HG03460 (cell line): ENCODE measurements around the gene ERGIC3.

Experiments
- ATAC-seq: cut with Tn5 transposase; IDR thresholded peaks from one replicate; pipeline ENCODE4 v1.9.1; 2021; ENCODE audit not compliant: unreplicated experiment

Gene ERGIC3

DNA sequence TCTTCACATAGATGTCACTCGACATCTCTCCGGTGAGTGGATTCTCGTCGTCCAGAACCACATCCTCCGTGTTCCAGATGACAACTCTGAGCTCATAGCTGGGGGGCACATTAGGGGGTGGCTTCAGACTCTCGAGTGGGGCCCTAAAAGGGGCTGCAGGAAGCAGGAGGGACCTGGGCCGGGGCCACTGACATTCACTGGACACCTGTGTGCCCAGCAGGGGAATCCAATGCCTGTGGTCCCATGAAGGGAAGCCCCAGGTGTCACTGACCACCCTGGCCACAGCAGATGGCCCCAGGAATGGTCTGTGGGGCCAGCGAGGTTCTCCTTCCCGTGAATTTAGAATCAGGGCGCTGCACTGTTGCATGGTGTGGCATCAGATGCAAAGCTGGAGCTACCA is 18.7 kb downstream of the ERGIC3 start:
- no peak for ATAC-seq

DNA sequence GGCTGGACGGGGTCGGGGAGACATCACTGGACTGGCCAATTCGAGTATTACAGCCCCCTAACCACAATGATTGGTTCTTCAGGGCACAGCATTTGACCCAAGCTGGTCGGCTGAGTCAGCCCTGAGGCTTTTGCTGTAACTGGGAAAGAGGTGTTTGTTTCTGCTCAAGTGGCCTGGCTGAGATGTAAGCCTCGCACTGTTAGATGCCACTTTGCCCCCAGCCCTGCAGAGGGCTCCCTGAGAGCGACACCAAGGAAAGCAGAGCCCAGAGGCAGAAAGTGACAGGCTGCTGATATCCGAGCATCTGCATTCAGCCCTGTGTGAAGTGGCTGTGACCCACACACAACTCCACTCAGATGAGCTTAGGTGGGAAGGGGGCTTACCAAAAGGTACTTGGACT is 19.4 kb downstream of the ERGIC3 start:
- no peak for ATAC-seq

DNA sequence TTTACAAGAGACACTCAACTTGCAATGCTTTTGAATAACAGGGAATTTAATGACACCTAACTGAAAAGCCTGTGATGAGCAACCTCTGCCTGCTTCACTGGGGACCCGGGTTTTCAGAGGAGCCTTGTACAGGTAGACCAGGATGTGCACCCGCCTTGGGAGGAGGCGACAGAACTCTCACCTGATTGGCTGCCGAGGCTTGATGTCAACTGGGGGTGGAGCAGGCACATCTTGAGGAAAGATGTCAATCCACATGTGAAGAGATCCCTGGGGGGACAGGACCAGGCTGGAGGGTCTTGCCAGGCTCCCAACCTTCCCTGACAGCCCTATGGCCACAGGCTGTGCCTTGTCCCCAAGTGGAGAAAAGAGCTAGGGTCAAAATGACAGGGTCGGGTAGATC is 19.8 kb downstream of the ERGIC3 start:
- no peak for ATAC-seq

DNA sequence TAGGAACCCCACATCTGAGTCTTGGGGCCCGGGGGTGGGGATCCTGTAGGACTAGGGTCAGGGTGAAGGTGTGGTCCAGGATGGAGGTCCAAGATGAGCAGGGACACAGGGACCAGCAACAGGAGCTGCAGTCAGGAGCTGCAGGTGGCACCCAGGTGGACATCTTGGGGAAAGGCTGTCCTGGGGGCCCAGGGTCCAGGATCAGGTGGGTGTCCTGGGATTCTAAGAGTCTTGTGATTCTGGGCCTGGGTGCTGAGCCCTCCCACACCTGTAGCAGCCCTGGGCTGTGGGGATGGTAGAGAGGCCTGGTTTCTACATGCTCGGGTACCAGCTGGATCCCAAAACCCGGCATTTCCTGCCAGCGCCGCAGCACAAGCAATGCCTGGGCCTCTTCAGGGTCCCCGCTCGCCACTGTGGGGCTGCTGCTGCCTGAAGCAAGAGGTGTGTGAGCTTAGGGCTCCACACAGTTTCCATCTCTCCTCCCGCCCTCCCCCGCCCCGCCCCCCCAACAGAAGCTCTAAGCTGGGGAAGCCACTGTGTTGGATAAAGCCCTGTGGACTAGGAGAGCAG is 20.7 kb downstream of the ERGIC3 start:
- ATAC-seq = no peak

DNA sequence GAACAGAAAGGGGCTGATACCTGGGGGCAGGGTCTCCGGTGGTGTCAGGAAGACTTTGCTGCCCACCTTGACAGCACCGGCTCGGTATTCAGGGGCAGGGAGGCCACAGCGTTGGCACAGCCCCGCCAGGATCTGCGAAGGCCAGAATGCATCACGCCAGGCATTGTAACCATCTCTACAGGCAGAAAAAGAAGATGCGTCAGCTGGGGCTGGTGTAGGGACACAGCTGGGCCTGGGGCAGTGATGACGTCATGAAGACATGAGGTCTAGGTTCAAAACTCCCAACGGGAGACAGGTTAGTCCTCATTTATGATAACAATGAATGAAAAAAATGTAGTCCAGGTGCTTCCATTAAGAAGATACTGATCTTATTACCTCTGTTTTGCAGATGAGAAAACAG is 22.0 kb downstream of the ERGIC3 start:
- no peak for ATAC-seq

DNA sequence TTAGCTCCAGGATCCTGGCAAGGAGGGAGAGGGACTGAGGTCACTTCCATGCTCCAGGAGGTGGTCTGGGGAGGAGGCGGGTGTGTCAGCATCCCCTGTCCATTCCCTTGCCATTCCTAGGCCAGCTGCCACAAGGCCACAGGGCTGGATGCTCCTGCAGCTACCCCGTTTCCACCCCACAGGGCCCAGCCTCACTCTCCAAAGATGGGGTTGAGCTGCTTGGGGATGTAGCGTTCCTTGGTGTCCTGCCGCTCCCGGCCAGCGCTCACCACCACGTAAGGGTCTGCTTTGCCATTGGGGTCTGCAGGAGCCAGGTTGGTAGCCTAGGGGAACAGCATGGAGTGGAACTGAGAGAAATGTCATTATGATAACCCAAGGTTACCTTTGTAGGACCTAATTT is 23.0 kb downstream of the ERGIC3 start:
- ATAC-seq = no peak

DNA sequence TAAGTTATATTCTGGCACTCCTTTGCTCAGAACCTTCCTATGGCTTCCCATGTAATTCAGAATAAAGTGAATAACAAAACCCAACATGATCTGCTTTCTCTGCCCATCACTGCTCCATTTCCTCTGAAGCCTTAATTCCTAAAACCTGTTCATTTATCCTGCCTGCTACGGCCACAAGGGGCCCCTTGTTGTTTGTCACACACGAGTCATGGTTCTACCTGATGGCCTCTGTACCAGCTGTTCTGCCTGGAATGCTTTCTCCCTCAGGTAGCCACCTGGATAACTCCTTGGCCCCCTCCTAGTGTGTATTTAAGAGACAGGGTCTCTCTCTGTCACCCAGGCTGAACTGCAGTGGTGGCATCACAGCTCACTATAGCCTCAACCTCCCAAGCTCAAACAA is 26.8 kb downstream of the ERGIC3 start:
- ATAC-seq = no peak

DNA sequence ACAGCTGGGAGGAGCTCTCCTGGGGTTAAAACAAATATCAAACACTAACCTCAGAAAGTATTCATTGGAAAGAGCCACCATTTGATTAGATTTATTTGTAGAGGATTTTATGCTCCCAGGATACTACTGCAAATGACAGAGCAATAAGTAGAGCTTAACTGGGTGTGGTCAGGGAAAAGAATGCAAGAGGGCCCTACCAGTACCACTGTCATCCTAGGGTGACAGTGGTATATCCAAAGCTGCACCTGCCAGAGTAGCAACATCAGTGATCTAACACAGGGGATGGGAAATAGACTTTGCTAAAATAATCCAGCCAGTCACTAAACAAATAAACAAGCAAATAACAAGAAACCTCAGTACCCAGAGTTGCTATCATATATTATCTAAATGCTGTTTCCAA is 29.7 kb downstream of the ERGIC3 start:
- ATAC-seq = no peak

DNA sequence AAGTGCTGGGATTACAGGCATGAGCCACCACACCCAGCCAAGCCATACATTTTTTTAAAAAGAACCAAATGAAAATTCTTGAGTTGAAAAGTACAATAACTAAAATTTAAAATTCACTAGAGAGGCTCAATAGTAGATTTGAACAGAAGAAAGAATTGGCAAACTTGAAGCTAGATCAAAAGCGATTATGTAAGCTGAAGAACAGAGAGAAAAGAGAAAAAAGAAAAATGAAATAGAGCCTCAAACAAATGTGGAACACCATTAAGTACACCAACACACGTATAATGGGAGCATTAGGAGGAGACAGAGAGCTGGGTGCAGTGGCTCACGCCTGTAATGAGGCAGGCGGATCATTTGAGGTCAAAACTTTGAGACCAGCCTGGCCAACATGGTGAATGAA is 31.0 kb downstream of the ERGIC3 start:
- ATAC-seq = no peak

DNA sequence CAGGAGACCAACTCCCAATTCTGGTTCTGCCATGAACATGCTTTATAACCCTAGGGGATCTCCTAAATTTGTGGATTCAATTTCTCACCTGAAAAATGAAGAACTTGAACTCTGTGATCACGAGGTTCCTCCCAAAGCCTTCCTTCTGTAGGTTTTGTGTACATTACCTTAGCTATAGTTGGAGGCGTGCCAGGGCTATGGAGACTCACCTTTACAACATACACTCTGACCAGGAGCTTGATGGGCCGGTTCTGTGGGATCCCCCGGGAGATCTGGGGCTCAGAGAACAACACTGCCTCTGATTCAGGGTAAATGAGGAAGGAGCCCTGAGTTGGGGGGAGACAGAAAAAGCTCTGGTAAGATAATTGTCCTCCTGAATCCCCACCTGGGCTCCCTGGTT is 34.1 kb downstream of the ERGIC3 start:
- ATAC-seq = no peak

DNA sequence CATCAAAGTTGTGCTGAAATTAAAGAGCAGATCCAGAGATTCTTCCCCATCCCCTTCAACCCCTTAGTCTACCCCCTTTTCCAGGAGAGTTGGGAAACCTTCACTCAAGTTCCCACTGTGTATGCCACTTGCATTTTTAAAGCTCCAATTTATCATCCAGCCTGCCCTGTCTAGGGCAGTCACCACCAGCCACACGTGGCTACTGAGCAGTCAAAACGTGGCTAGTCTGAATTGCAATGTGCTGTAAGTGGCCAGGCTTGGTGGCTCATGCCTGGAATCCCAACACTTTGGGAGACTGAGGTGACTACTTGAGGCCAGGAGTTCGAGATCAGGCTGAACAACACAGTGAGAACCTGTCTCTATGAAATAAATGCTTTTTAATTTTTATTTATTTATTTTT is 34.9 kb downstream of the ERGIC3 start:
- no peak for ATAC-seq

DNA sequence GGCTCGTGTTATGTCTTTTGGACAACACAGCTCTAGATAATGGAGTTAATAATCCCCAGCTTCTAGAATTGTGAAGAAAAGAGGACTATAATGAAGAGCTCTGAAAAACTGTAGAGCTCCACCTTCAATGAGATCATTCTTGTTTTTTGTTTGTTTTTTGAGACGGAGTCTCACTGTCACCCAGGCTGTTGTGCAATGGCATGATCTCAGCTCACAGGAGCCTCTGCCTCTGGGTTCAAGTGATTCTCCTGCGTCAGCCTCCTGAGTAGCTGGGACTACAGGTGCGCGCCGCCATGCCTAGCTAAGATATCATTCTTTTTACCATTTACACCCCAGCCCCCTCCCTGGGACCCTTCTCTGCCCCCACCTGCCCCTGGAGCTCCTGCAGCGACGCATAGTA is 36.6 kb downstream of the ERGIC3 start:
- ATAC-seq = no peak

DNA sequence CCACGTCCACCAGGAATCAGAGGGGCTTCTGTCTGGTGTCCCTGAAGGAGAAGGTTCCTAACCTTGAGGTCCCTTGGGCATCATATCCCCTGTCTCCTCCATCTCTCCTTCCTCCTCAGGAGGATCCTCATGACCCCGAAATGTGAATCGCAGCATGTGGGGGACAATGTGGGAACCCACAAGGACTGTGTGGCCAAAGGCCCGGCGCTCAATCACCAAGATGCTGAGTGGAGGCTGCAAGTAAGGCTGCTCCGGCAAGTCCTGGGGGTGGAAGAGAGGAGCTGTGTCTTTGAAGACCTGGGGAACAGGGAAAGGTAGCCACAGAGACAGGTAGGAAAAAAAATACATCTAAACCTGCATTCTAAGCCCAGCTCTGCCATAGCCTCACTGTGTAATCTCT is 37.3 kb downstream of the ERGIC3 start:
- ATAC-seq = no peak

DNA sequence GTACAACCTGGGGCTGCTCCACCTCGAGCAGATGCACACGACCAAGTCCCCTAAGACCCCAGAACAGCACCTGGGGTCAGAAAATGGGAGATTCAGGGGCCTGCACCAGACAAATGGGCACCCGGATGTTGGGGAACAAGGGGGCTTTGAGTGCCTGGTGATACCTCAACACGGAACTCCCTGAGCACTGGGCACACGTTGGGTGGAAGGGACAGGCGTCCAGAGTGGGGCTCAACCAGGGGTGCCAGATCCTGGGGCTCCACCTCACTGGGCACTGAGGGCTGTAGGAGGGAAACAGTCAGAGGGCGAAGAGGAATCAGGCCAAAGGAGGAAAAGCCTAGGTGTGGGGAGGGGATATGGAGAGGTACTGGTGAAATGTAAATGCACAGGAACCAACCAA is 40.3 kb downstream of the ERGIC3 start:
- no peak for ATAC-seq

DNA sequence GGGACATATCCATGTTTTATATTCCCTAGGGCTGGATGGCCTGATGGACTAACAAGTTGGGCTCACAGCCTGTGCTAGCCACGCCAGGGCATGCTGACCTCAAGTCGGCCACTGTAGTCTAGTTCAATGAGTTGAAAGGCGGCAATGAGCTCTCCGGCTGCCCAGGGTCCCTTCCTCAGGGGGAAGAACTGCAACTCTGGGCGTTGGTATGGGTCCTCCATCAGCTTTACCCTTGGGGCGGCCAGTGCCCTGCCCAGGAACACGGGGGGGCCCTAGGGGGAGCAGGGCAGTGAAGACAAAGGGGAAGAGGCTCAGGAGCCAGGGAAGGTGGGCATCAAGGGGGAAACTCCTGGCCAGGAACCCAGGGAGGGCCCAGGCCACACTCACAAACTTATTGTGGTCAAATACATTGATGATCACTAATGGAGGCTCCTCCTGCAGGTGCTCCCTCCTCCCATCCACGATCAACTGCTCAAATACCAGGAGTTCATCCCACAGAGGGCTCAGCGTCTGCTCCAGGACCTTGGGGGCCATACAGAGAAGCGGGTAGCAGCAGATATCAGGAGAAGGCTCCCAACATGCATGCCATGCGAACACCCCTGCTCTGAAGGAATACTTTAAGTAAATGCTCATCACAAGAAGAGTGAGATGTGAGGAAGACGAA is 41.0 kb downstream of the ERGIC3 start:
- no peak for ATAC-seq

DNA sequence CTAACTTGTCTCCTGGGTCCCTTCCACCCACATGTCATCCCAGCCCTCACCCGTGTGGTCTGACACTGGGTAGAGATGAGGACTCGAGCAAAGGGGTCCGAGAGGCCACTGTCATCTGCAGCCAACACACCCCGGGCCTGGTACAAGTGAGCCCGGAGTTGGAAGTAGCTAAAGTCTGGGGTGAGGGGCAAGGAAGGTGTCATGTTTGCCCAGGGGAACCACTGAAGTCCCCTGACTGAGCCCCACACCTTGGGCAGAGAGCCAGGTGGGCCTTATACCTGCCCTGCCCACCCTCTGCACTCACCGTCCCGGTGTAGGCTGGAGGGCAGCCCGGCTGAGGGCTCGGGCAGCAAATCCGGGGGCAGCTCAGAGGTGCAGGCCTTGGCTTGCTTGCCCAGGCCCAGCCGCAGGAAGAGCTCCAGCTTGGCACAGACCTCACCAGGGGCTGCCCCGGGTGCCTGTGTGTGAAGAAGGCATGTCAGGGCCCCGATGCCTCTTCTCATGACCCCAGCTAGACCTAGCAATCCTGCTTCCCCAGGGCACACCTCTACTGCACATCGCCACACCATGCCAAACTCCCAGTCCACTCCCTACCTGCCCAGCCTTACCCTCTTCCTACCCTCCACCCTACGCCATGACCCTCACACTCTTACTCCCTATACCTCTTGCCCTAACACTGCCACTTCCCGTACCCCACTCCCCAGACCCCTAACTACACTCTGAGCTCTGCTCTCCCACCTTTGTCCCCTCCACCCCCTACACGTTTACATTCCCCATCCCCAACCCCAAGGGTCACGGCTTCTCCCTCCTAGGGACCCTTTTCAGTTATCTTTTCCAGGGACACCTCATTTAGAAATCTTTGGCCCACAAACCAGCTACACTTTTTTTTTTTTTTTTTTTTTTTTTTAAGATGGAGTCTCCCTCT is 42.0 kb downstream of the ERGIC3 start:
- no peak for ATAC-seq

DNA sequence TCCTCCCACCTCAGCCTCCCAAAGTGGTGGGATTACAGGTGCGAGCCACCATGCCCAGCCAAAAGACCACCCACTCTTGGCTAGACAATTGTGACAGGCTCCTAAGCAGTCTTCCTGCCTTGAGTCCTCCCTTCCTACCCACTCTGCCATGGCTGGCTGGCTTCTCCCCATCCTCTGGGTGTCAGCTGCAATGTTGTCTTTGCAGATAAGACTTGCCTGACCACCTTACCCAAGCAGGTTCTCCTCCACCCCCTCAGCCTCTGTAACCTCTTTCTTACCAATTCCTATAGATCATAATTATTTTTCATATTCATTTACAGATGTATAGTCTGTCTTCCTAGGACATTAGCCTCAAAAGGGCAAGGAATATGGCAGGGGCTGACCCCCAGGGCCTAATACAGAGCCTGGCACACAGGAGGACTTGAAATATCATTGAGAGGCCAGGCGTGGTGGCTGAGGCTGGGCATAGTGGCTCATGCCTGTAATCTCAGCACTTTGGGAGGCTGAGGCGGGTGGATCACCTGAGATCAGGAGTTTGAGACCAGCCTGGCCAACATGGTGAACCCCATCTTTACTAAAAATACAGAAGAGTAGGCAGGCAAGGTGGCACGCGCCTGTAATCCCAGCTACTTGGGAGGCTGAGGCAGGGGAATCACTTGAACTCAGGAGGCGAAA is 45.0 kb downstream of the ERGIC3 start:
- ATAC-seq = no peak

DNA sequence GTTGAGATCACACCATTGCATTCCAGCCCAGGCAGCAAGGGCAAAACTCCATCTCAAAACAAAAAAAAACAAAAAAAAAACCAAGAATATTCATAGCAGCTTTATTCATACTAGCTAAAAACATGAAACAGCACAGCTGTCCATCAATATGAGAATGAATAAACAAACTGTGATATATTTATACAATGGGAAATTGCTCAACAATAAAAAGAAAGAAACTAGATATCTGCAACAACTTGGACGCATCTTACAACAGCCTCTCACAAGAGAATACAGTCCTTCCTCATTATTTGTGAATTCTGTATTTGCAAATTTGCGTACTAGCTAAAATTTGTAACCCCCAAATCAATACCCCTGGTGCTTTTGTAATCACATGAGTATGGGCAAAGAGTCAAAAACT is 45.6 kb downstream of the ERGIC3 start:
- no peak for ATAC-seq

DNA sequence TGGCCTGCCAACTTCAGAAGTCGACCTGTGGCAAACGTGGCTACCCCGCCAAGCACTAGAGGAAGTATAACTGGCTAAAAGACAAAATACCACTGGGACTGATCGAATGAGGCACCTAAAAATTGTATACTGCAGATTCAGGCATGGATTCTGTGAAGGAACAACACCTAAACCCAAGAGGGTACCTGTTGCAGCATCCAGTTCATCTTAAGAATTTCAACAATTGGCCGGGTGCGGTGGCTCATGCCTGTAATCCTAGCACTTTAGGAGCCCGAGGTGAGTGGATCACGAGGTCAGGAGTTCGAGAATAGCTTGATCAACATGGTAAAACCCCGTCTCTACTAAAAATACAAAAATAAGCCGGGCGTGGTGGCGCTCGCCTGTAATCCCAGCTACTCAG is 46.5 kb downstream of the ERGIC3 start:
- no peak for ATAC-seq

DNA sequence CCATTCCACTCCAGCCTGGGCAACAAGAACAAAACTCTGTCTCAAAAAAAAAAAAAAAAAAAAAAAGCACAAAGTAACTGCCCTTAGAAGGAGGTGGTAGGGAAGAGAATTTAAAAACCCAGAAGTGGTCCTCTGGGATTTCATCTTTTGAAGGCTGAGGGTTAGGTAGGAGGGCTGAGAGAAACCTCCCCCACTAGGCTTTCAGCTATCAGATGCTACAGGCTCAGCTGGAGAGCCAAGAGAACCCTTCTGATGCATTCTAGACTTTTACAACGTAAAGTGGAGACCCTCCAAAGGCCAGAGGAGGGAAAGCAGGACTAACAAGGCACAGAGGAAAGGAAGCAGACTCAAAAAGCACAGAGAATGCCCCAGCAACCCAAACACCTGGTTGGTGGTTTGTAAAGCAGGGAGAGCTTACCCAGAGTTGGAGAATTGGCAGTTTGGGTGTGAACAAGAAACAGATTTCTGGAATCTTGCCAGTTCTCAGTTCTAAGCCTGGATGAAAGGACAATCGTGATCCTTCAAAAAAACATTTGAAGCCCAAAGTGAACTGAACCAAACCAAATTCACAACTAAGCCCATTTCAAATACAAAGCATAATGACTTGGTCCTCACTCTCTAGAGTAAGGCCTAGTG is 50.6 kb downstream of the ERGIC3 start:
- no peak for ATAC-seq

DNA sequence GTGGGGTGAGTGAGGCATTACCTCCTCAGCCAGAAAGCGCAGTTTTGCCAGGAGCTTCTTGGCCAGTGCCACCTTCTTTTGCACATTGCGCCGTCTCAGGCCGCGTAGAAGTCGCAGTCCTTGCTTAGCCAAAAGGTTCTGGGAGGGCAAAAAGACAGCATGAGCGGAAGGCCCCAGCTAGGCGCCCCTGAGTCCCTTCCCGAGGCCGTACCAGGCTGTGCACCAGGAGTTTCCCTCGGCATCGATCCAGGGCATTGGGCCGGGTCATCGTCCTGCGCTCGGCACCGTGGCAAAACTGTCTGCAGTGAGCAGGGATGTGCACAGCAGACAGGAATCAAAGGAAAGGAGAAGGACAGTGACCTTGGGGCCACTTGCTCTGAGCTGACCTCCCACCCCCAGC is 53.6 kb downstream of the ERGIC3 start:
- no peak for ATAC-seq
